A673 (cell line): ENCODE results near the gene TMEM242. TPM values are rescaled to one million over a fixed set of nuclear protein-coding genes. Genes with fewer than 3 reads are reported as not detected.

ENCODE experiments used
- BruUV-seq: library from RNA; stranded (reverse); fragments of 400-500 nt; replicated peaks from 2 replicates; lab custom pipeline; 2021; lab: Mats Ljungman, UMichigan
- CTCF ChIA-PET: fragments of 300-600 bp; sonication (Branson Sonifier 250); formaldehyde crosslinking; loops from one replicate; lab custom pipeline; 2022; ENCODE audit warnings: antibody characterized with exemption; lab: Charles Lee
- POLR2A ChIA-PET: fragments of 300-600 bp; sonication (Branson Sonifier 250); formaldehyde crosslinking; loops from one replicate; lab custom pipeline; 2022; ENCODE audit warnings: antibody characterized with exemption; ENCODE audit not compliant: low non-redundant PET; lab: Charles Lee
- DNase-seq: peaks from one replicate; pipeline ENCODE4 v3.0.0-alpha.2; 2015; ENCODE audit warnings: low spot score
- H3K27ac ChIP-seq: fragments of 200-600 bp; sonication (generic); 2 replicates; pipeline ENCODE4 v1.5.1; 2016; ENCODE audit warnings: mixed run types, low read depth, mild to moderate bottlenecking, mixed read lengths, antibody characterized with exemption, low read length; ENCODE audit not compliant: poor library complexity, severe bottlenecking
- H3K27me3 ChIP-seq: fragments of 200-600 bp; sonication (generic); replicated peaks from 2 replicates; pipeline ENCODE4 v1.6.1; 2017; ENCODE audit warnings: mixed run types, low read depth, mild to moderate bottlenecking, mixed read lengths, antibody characterized with exemption, low read length; ENCODE audit not compliant: insufficient read depth, poor library complexity
- H3K36me3 ChIP-seq: fragments of 200-600 bp; sonication (generic); 2 replicates; pipeline ENCODE4 v1.6.1; 2016; ENCODE audit warnings: mixed run types, mild to moderate bottlenecking, mixed read lengths, antibody characterized with exemption, low read length; ENCODE audit not compliant: insufficient read depth, poor library complexity, severe bottlenecking
- H3K4me1 ChIP-seq: fragments of 200-600 bp; sonication (generic); 2 replicates; pipeline ENCODE4 v1.6.1; 2017; ENCODE audit warnings: mixed run types, mild to moderate bottlenecking, mixed read lengths, antibody characterized with exemption, low read length; ENCODE audit not compliant: insufficient read depth, poor library complexity, severe bottlenecking
- H3K4me3 ChIP-seq: fragments of 200-600 bp; sonication (generic); 2 replicates; pipeline ENCODE4 v1.5.1; 2016; ENCODE audit warnings: low read depth, mixed run types, mild to moderate bottlenecking, mixed read lengths, low read length; ENCODE audit not compliant: poor library complexity, severe bottlenecking
- H3K9me3 ChIP-seq: fragments of 200-600 bp; sonication (generic); 2 replicates; pipeline ENCODE4 v1.6.1; 2016; ENCODE audit warnings: mixed run types, low read depth, mild to moderate bottlenecking, mixed read lengths, antibody characterized with exemption, low read length; ENCODE audit not compliant: poor library complexity, severe bottlenecking
- CTCF ChIP-seq: fragments of 300-800, 200-600 bp; sonication (generic); conservative IDR thresholded peaks from 2 replicates; pipeline ENCODE4 v1.5.1; 2017; ENCODE audit warnings: low read depth, mild to moderate bottlenecking, antibody characterized with exemption, low read length, moderate library complexity, mixed read lengths
- EZH2 ChIP-seq: fragments of 200-600 bp; sonication (generic); IDR thresholded peaks from 2 replicates; pipeline ENCODE4 v1.6.1; 2017; ENCODE audit warnings: borderline replicate concordance, low read depth, mild to moderate bottlenecking, mixed read lengths, antibody characterized with exemption, low read length; ENCODE audit not compliant: poor library complexity, severe bottlenecking
- intact Hi-C: fragments of 100-400 bp; cut with micrococcal nuclease; formaldehyde crosslinking; loops from one replicate; pipeline ENCODE4 v1.10.0; 2022; ENCODE audit not compliant: unreplicated experiment
- total RNA-seq: library from RNA; stranded (reverse); gene quantifications from 2 replicates; pipeline ENCODE4 v1.2.3, GENCODE V29; 2021

Gene TMEM242
- total RNA-seq, 1 experiment from 2014 or later = 13.2 TPM

- H3K4me3 ChIP-seq = no peak overlapping the region
- no TSS peak for BruUV-seq
- intact Hi-C loops = no loop called here
Observed at GRCh38 chr6:157259443-157259842, 63.9 kb downstream of the TMEM242 start.

GRCh38 chr6:157258878-157259277, 64.4 kb downstream of the TMEM242 start:
- H3K4me1 ChIP-seq = no peaks in the 10 kb centered on the region
- POLR2A ChIA-PET = no interaction called here
- no peaks in the 10 kb centered on the region for H3K36me3 ChIP-seq
- H3K27ac ChIP-seq = no peak overlapping the region
- TF ChIP-seq CTCF (no peak), EZH2 (no peak)
- no peaks in the 10 kb centered on the region for H3K9me3 ChIP-seq
- DNase-seq = no peak
- CTCF ChIA-PET = no interaction called here
- H3K4me3 ChIP-seq = no peak overlapping the region
- H3K27me3 ChIP-seq = no peaks in the 10 kb centered on the region
- intact Hi-C loops = no loop called here
- no TSS peak for BruUV-seq

More at GRCh38 chr6:157259443-157259842, 63.9 kb downstream of the TMEM242 start:
- Histone ChIP-seq H3K36me3 (no peaks in the 10 kb centered on the region), H3K9me3 (no peaks in the 10 kb centered on the region), H3K27ac (no peak overlapping the region), H3K4me1 (no peaks in the 10 kb centered on the region), H3K27me3 (no peaks in the 10 kb centered on the region)
- DNase-seq = no peak
- CTCF ChIA-PET = no interaction called here
- TF ChIP-seq EZH2 (no peak), CTCF (no peak)
- POLR2A ChIA-PET = no interaction called here

GRCh38 chr6:157255079-157255478, 68.2 kb downstream of the TMEM242 start:
- Histone ChIP-seq H3K27me3 (no peaks in the 10 kb centered on the region), H3K4me1 (no peaks in the 10 kb centered on the region), H3K9me3 (no peaks in the 10 kb centered on the region), H3K4me3 (no peak overlapping the region), H3K27ac (no peak overlapping the region), H3K36me3 (no peaks in the 10 kb centered on the region)
- POLR2A ChIA-PET = no interaction called here
- DNase-seq = no peak
- TF ChIP-seq EZH2 (no peak), CTCF (no peak)
- intact Hi-C loops = no loop called here
- CTCF ChIA-PET = no interaction called here
- BruUV-seq = no TSS peak
